GM08714 (cell line): Measurements from ENCODE around the gene EBNA1BP2.
"Not testable (repeated sequence)": the region's sequence is repeated elsewhere in the genome, so short reads cannot be mapped to it uniquely, and the experiment has no call there.

Source experiments
- H3K4me3 ChIP-seq: fragments of 200-500 bp; sonication (Bioruptor generic); 2 replicates; pipeline ENCODE4 v1.5.1; 2014; ENCODE audit warnings: mild to moderate bottlenecking, low read length, inconsistent platforms
- ZNF274 ChIP-seq: IDR thresholded peaks from 2 replicates; pipeline ENCODE4 v1.6.1; 2012; ENCODE audit warnings: mild to moderate bottlenecking, low read depth, low read length

EBNA1BP2 gene

GRCh38 chr1:43147625-43148327 lies 24.3 kb downstream of the EBNA1BP2 start:
- no peak overlapping the region; the same call in 1 of the 2 replicates for H3K4me3 ChIP-seq
- TF ChIP-seq ZNF274: no peak

GRCh38 chr1:43144237-43144636 lies 27.9 kb downstream of the EBNA1BP2 start:
- no peak for TF ChIP-seq ZNF274
- H3K4me3 ChIP-seq: no peak overlapping the region

- TF ChIP-seq ZNF274: no peak
- no peak overlapping the region for H3K4me3 ChIP-seq
Measured at GRCh38 chr1:43143441-43143888, 28.6 kb downstream of the EBNA1BP2 start.

- H3K4me3 ChIP-seq: no peak overlapping the region
- no peak for TF ChIP-seq ZNF274
Measured at GRCh38 chr1:43140583-43140982, 31.5 kb downstream of the EBNA1BP2 start.

- TF ChIP-seq ZNF274: no peak
- no peak overlapping the region for H3K4me3 ChIP-seq
Measured at GRCh38 chr1:43140010-43140409, 32.1 kb downstream of the EBNA1BP2 start.

GRCh38 chr1:43139295-43139694 lies 32.8 kb downstream of the EBNA1BP2 start:
- H3K4me3 ChIP-seq: not testable (repeated sequence)

- H3K4me3 ChIP-seq: no peak overlapping the region
- no peak for TF ChIP-seq ZNF274
Measured at GRCh38 chr1:43137445-43138052, 34.5 kb downstream of the EBNA1BP2 start.

- no peak overlapping the region for H3K4me3 ChIP-seq
- no peak for TF ChIP-seq ZNF274
Measured at GRCh38 chr1:43135857-43136781, 36.0 kb downstream of the EBNA1BP2 start.

- TF ChIP-seq ZNF274: no peak
- no peak overlapping the region for H3K4me3 ChIP-seq
Measured at GRCh38 chr1:43134640-43135039, 37.5 kb downstream of the EBNA1BP2 start.

GRCh38 chr1:43134068-43134467 lies 38.0 kb downstream of the EBNA1BP2 start:
- no peak overlapping the region for H3K4me3 ChIP-seq
- TF ChIP-seq ZNF274: no peak

- no peak overlapping the region for H3K4me3 ChIP-seq
- TF ChIP-seq ZNF274: no peak
Measured at GRCh38 chr1:43129426-43129825, 42.7 kb downstream of the EBNA1BP2 start.

GRCh38 chr1:43128816-43129215 lies 43.3 kb downstream of the EBNA1BP2 start:
- no peak for TF ChIP-seq ZNF274
- H3K4me3 ChIP-seq: no peak overlapping the region

- H3K4me3 ChIP-seq: no peak overlapping the region
- TF ChIP-seq ZNF274: no peak
Measured at GRCh38 chr1:43123031-43123430, 49.1 kb downstream of the EBNA1BP2 start.

GRCh38 chr1:43121256-43121900 lies 50.7 kb downstream of the EBNA1BP2 start:
- H3K4me3 ChIP-seq: no peak overlapping the region; the same call in 1 of the 2 replicates
- TF ChIP-seq ZNF274: no peak

GRCh38 chr1:43119928-43120586 lies 52.0 kb downstream of the EBNA1BP2 start:
- peak overlapping the region; percentile 45; the same call in 1 of the 2 replicates for H3K4me3 ChIP-seq
